GM12873 (cell line): ENCODE data around the gene CMSS1.

Experiments used
- CTCF ChIP-seq: IDR thresholded peaks from 2 replicates; pipeline ENCODE4 v1.5.1; 2012; ENCODE audit warnings: low read depth, mild to moderate bottlenecking, moderate library complexity, low read length, control low read depth; ENCODE audit not compliant: insufficient read depth; ENCODE audit errors: missing control alignments

CMSS1 gene

DNA sequence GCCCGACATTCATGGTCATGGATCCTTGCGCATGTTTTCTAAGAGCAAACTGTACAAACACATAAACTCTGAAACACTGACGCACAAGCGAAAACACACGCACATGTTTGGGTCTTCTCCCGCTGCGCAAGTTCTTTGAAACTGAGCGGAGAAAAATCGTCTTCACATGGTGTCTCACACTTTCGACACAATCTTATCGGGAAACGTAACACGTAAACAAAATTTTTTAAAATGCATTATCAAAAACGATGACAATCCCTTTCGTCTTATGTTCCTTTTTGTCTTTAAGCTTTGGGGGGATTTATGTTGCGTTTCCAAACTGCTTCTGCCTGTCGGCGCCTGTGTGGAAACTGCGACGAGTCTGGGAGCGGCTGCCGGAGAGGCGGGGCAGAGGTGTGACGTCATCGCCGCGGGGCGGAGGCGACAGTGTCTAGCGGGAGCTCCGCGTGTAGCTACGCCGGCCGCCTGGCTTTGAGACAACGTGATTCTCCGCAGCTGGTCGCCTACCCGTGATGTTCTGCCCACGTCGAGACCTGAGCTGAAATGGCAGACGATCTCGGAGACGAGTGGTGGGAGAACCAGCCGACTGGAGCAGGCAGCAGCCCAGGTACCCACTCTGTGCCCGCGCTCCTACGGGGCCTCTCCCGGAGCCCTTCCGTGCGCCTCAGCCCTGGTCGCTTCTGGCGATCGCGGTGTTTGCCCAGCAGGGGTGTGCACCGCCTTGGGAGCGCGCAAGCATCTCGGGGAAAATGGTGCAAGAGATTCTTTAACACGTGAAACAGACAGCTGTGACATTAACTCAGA lies at the start of gene CMSS1:
TSS of gene CMSS1 (plus strand) at position 426 of the 804 bp plus-strand sequence.
- TF ChIP-seq CTCF = peak; percentile 43

GRCh38 chr3:99768126-99768525 lies 49.5 kb upstream of the CMSS1 start:
- no peak for TF ChIP-seq CTCF

DNA sequence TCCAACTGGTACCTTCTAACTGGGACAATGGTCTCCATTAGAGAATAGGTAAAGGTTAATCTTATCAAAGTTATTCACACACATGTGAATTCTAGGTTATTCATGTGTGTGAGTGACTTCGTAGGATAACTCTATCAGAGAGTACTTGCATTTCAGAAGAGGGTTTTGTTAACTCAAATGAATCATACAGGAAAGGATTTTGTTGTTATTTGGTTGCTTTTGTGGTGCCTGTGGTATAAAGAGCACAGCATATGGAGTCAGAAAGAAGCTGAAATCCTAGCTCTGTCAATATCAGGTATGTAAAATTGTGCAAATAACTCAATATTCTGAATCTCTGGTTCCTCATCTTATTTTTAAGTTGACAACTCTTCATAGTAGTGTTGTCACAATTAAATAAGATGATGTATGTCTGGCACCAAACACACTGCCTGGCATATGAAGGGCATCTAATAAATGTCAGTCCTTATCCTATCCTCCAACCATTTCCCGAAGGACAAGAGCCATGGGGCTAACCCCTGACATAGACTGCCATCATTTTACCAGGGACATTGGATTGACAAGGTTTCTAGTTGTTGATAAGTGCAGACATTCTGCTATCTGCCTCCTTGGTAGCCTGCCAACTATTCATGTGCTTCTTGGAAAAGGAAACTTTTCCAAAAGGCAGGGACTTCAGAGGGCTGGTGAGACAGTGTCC lies 48.7 kb upstream of the CMSS1 start:
- TF ChIP-seq CTCF = no peak

GRCh38 chr3:99772171-99772570 lies 45.5 kb upstream of the CMSS1 start:
- TF ChIP-seq CTCF = no peak

GRCh38 chr3:99772671-99773070 lies 45.0 kb upstream of the CMSS1 start:
- no peak for TF ChIP-seq CTCF

- no peak for TF ChIP-seq CTCF
These were observed 43.2 kb upstream of the CMSS1 start for GRCh38 chr3:99774467-99774866.

GRCh38 chr3:99776516-99777209 lies 41.0 kb upstream of the CMSS1 start:
- no peak for TF ChIP-seq CTCF
